Activated naive CD4-positive, alpha-beta T cell treated with anti-CD3 and anti-CD28 coated beads, Interleukin-2, amount 50 U/mL, for 24 hours (primary cell): ENCODE measurements around the gene SLC5A5.
A peak's percentile ranks its signal among the peaks of the same experiment; 100 is the strongest.

ENCODE experiments used
- H3K27ac Mint-ChIP-seq: one replicate; pipeline ENCODE4 v1.8.0; 2021; ENCODE audit warnings: mild to moderate bottlenecking, mixed read lengths
- H3K27me3 Mint-ChIP-seq: one replicate; pipeline ENCODE4 v1.8.0; 2021; ENCODE audit warnings: mixed read lengths
- H3K36me3 Mint-ChIP-seq: one replicate; pipeline ENCODE4 v1.8.0; 2021; ENCODE audit warnings: mixed read lengths
- H3K4me1 Mint-ChIP-seq: one replicate; pipeline ENCODE4 v1.8.0; 2021; ENCODE audit warnings: mixed read lengths
- H3K4me3 Mint-ChIP-seq: one replicate; pipeline ENCODE4 v1.8.0; 2021; ENCODE audit warnings: mild to moderate bottlenecking, mixed read lengths
- H3K9me3 Mint-ChIP-seq: one replicate; pipeline ENCODE4 v1.8.0; 2021; ENCODE audit warnings: mixed read lengths

The SLC5A5 gene

DNA sequence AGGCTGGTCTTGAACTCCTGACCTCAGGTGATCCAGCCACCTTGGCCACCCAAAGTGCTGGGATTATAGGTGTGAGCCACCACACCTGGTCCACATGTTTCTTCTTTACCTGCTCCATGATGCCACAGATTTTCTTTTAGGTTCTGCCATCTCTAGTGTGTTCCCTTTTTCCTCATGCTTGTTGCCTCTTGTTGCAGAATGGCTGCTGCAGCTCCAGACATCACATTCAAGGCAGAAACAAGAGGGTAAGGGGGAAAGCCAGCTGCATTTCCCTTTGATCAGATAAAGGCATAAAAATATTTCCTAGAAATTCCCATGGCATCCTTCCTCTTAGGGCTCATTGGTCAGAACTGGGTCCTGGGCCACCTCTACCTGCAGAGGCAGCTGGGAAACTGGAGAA, 48.8 kb downstream of the SLC5A5 start:
- H3K4me1 Mint-ChIP-seq: no peaks in the 10 kb centered on the region
- H3K36me3 Mint-ChIP-seq: no peaks in the 10 kb centered on the region
- H3K9me3 Mint-ChIP-seq: no peaks in the 10 kb centered on the region
- no peaks in the 10 kb centered on the region for H3K27me3 Mint-ChIP-seq
- no peak overlapping the region for H3K4me3 Mint-ChIP-seq
- no peak overlapping the region for H3K27ac Mint-ChIP-seq

DNA sequence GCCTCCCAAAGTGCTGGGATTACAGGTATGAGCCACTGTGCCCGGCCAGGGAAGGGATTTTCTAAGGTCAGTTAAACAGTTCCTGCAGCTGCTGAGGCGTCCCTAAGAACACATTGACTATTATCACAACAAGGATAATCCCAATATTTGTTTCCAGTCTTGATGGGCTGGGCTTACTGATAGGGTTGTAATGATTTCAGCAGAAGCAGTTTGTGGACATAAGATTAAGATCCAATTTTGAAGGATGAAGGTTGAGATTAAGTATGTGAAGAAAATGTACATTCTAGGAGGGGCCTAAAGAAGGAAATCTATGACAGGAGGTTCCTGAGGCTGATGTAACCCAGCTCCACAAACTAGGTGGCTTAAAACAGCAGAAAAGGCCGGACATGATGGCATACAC, 50.4 kb downstream of the SLC5A5 start:
- Mint-ChIP-seq H3K36me3 (no peaks in the 10 kb centered on the region), H3K4me1 (no peaks in the 10 kb centered on the region), H3K27me3 (no peaks in the 10 kb centered on the region), H3K27ac (no peak overlapping the region), H3K9me3 (no peaks in the 10 kb centered on the region), H3K4me3 (no peak overlapping the region)

DNA sequence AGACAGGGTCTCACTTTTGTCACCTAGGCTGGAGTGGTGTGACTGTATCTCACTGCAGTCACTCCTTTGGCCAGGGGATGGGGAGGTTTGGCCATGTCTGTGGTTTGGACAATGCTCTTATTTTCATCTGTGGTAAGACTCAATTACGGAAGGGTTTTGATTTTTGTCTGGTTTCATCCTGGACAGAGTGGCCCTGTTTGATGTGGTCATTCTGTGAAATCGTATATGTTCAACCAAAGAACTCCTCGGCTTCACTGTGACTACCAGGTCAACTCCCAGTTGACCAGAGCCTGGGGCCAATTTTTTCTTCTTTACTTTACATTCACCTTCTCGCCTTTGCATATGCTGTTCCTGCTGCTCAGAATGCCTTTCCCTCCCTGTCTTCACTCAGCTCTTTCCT, 54.3 kb downstream of the SLC5A5 start:
- no peaks in the 10 kb centered on the region for H3K36me3 Mint-ChIP-seq
- H3K4me1 Mint-ChIP-seq: no peaks in the 10 kb centered on the region
- H3K27ac Mint-ChIP-seq: peak overlapping the region; percentile 53
- H3K27me3 Mint-ChIP-seq: no peaks in the 10 kb centered on the region
- no peak overlapping the region for H3K4me3 Mint-ChIP-seq
- H3K9me3 Mint-ChIP-seq: no peaks in the 10 kb centered on the region

DNA sequence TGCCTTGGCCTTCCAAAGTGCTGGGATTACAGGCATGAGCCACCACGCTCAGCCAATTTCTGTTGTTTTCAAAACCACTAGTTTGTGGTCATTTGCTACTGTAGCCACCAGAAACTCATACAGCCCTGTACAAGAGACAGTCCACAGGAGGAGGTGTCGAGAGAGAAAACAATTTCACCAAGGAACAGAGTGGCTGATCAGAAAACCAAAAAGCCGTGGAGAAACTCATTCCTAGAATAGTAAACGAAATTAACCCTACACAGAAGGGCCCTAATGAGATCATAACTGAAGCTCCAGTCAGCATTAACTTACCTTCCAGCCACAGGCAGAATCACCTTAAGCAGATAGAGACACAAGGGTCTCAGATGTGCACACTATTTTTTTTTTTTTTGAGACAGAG, 57.3 kb downstream of the SLC5A5 start:
- H3K36me3 Mint-ChIP-seq: no peaks in the 10 kb centered on the region
- H3K4me1 Mint-ChIP-seq: peaks cover 18% of the 10 kb centered on the region
- no peak overlapping the region for H3K4me3 Mint-ChIP-seq
- H3K27me3 Mint-ChIP-seq: no peaks in the 10 kb centered on the region
- H3K27ac Mint-ChIP-seq: no peak overlapping the region
- no peaks in the 10 kb centered on the region for H3K9me3 Mint-ChIP-seq

DNA sequence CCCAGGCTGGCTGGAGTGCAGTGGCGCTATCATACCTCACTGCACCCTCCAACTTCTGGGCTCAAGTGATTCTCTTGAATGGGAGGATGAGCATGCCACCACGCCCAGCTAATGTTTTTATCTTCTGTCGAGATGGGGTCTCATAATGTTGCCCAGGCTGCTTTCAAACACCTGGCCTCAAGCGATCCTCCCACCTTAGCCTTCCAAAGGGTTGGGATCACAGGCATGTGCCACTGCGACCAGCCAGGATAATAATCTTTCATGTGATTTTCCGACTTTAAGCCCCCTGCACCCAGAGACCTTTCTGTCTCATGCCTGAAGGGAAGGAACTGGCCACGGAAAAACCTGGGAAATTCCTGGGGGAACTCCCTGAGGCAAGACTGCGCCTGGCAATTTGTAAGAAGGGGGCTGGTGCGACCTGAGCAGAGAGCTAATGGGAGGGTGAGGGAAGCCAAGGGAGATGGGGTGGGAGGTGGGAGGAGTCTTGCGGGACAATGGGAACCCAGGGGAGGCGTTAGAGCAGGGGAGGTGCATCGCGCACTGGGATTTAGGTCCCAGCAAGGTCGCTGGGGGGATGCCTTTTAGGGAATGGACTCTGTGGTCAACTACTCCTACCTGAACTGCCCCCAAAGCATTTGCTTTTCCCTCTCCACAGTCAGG, 59.9 kb downstream of the SLC5A5 start:
- no peaks in the 10 kb centered on the region for H3K36me3 Mint-ChIP-seq
- H3K4me1 Mint-ChIP-seq: peaks cover 18% of the 10 kb centered on the region
- H3K27me3 Mint-ChIP-seq: no peaks in the 10 kb centered on the region
- H3K27ac Mint-ChIP-seq: peak overlapping the region; percentile 52
- H3K4me3 Mint-ChIP-seq: peak overlapping the region; percentile 98
- H3K9me3 Mint-ChIP-seq: no peaks in the 10 kb centered on the region

DNA sequence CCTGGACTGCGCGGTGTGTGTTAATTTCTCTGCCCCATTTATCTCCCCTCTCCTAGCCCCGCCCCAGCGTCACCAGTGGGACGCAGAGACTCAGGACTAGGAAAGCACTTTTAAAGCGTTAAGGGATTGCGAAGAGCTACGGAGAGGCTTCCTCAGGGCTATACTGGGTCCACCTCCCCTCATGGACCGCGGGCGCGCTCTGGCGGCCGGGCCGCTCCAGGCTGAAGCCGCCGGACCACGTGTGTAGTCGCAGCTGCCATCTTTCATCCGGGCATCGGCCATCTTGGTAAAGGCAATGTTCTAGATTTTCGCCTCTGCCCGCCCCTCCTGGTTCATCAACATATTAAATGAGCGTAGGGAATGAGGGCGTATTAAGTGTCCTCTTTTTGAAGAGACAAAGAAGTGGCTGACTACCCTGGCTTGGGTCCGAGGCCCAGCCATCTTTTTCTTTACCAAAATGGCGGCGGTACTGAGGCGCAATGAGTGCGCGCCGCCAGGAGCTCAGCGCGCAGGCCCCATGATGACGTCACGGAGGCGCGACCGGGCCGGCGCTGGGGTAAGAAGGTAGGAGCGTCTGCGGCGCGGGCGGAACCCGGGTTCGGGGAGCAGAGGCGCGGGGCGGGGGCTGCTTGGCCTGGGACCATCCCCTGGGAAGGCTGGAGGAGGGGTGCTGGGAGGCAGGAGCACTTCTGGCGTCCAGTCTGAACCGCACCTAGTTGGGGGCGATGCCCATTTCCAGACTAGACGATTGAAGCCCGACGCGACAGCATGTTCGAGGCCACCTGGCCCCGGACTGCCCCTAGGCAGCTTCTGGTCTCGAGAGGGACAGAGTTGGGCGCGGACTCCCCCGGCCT, 61.0 kb downstream of the SLC5A5 start, which contains the start of gene CCDC124:
Gene CCDC124 (plus strand): TSS at position 531 of the 854 bp plus-strand sequence. CDS start 3,406 bp downstream, outside the sequence.
- Mint-ChIP-seq H3K9me3 (no peaks in the 10 kb centered on the region), H3K4me3 (peak within 1 kb of the TSS; percentile 98), H3K4me1 (peaks cover 18% of the 10 kb centered on the region), H3K36me3 (no peaks in the 10 kb centered on the region), H3K27me3 (no peaks in the 10 kb centered on the region), H3K27ac (peak within 1 kb of the TSS; percentile 98)

DNA sequence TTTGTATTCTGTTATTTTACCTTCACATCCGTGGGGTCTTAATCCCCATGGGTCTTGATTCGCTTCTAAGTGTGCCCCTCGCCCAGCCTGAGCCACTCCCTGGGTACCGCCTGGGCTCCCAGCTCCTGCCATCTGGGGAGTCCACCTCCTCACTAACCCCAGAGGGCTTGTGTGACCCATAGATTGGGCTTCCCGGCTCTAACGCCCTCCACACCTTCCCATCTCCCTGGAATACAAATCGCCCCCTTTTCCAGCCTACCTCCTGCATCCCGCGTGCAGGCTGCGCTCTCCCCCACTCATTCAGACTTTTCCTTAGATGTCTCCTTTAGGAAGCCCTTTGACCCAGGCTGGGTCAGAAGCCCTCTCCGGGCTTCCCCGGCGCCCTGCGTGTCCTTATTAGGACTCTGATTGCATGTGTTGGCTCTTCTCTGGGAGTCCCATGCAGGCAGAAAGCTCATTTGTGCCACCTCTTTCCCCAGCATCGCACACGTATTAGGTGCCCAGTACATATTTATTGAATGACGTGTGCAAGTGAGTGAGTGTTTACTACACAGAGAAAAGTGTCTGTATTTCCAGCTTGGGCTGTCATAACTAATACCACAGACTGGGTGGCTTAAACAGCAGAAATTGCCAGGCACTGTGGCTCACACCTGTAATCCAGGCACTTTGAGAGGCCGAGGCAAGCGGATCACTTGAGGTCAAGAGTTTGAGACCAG, 61.8 kb downstream of the SLC5A5 start:
- H3K27me3 Mint-ChIP-seq: no peaks in the 10 kb centered on the region
- no peaks in the 10 kb centered on the region for H3K9me3 Mint-ChIP-seq
- H3K36me3 Mint-ChIP-seq: no peaks in the 10 kb centered on the region
- peaks cover 18% of the 10 kb centered on the region for H3K4me1 Mint-ChIP-seq
- peak overlapping the region; percentile 98 for H3K27ac Mint-ChIP-seq
- H3K4me3 Mint-ChIP-seq: peak overlapping the region; percentile 98

DNA sequence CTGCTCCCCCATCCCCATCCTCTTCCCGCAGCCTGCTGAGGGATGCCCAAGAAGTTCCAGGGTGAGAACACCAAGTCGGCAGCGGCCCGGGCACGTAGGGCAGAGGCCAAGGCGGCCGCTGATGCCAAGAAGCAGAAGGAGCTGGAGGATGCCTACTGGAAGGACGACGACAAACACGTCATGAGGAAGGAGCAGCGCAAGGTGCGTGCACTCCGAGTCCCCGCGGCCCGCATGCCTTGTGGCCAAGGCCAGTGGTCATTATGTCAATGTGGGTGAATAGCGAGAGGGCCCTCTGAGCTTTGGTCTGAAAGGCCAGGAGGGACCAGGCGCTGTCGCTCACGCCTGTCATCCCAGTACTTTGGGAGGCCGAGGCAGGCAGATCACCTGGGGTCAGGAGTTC, 64.6 kb downstream of the SLC5A5 start:
- H3K27me3 Mint-ChIP-seq: no peaks in the 10 kb centered on the region
- H3K4me3 Mint-ChIP-seq: no peak overlapping the region
- no peak overlapping the region for H3K27ac Mint-ChIP-seq
- no peaks in the 10 kb centered on the region for H3K9me3 Mint-ChIP-seq
- H3K36me3 Mint-ChIP-seq: no peaks in the 10 kb centered on the region
- H3K4me1 Mint-ChIP-seq: peaks cover 17% of the 10 kb centered on the region

DNA sequence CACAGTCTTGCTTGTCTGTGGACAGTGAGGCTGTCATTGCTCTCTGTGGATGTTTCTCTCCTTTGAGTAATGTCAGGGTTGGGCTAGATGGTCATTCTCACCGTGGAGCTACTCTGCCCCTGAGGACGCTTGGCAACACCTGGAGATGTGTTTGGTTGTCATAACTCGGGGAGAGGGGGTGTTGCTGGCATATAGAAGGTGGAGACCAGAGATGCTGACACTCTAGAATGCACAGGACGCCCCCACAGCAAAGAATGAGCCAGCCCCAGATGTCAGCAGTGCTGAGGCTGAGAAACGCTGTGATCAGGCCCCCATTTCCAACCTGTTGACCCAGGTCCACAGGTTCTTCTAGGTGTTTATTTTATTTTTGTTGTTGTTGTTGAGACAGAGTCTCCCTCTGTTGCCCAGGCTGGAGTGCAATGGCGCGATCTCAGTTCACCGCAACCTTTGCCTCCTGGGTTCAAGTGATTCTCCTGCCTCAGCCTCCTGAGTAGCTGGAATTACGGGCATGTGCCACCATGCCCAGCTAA, 65.7 kb downstream of the SLC5A5 start:
- Mint-ChIP-seq H3K27ac (no peak overlapping the region), H3K4me1 (peaks cover 8% of the 10 kb centered on the region), H3K9me3 (no peaks in the 10 kb centered on the region), H3K27me3 (no peaks in the 10 kb centered on the region), H3K4me3 (no peak overlapping the region), H3K36me3 (no peaks in the 10 kb centered on the region)

DNA sequence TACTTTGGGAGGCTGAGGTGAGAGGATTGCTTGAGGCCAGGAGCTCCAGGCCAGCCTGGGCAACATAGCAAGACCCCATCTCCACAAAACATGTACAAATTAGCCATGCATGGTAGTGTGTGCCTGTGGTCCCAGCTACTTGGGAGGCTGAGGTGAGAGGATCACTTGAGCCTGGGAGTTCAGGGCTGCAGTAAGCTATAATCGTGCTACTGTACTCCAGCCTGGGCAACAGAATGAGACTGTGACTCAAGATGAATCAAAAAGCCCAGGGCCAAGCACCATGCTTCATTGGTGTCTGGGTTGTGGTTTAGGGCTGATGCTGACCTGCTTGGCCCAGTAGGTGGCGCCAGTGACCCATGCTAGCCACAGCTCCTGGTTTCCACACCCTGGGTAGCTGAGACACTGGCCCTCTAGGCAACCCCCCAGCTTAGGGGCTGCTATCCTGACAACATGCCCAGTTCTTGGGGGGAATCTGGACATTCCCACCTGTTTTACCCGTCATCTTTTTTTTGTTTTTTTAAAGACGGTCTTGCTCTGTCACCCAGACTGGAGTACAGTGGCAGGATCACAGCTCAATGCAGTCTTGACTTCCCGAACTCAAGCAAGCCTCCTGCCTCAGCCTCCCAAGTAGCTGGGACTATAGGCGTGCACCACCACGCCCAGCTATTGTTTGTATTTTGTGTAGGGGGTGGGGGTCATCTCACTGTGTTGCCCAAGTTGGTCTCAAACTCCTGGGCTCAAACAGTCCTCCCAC, 66.5 kb downstream of the SLC5A5 start:
- no peak overlapping the region for H3K4me3 Mint-ChIP-seq
- H3K4me1 Mint-ChIP-seq: peaks cover 7% of the 10 kb centered on the region
- H3K27ac Mint-ChIP-seq: no peak overlapping the region
- no peaks in the 10 kb centered on the region for H3K27me3 Mint-ChIP-seq
- H3K9me3 Mint-ChIP-seq: no peaks in the 10 kb centered on the region
- no peaks in the 10 kb centered on the region for H3K36me3 Mint-ChIP-seq

DNA sequence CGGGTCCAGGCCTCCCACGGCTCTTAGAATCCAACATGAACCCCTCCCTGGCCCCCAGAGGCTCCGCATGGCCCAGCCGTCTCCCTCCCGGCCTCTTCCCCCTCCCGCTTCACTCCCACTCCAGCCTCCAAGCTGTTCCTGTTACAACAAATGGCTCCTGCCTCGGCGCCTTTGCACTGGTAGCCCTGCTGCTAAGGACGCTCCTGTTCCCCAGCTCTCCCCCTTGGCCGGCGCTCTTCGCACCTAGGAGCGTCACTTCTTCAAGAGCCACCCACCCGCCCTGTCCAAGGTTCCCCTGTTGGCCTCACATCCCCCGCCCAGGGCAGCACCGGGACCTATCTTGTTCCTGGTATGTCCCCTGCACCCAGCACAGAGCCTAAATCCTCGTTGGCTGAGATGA, 70.4 kb downstream of the SLC5A5 start:
- H3K27ac Mint-ChIP-seq: no peak overlapping the region
- H3K36me3 Mint-ChIP-seq: no peaks in the 10 kb centered on the region
- H3K4me1 Mint-ChIP-seq: peaks cover 15% of the 10 kb centered on the region
- H3K9me3 Mint-ChIP-seq: no peaks in the 10 kb centered on the region
- H3K4me3 Mint-ChIP-seq: no peak overlapping the region
- no peaks in the 10 kb centered on the region for H3K27me3 Mint-ChIP-seq

DNA sequence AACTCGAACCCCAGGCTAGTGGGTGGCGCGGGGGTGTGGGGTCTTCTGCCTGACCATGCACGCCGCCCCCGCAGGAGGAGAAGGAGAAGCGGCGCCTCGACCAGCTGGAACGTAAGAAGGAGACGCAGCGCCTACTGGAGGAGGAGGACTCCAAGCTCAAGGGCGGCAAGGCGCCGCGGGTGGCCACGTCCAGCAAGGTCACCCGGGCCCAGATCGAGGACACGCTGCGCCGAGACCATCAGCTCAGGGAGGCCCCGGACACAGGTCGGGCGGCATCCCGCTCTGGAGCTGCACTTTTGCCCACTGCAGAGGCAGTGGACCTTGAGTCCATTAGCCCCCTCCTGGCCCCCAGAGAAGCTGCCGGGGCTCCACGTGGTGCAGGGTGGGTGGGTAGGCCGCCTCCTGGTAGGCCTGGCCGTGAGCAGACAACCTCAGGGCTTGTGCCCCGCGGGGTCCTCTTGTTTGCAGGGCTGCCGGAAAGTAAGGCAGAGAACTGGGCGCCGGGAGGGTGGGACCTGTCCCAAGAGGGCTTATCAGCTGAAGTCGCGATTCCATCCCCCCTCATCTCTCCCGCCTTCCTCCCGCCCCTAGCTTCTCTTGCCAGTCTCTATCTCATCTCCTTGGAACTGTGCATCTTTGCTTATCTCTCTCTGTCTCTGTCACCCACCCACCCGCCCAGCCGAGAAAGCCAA, 71.0 kb downstream of the SLC5A5 start:
- Mint-ChIP-seq H3K27me3 (no peaks in the 10 kb centered on the region), H3K4me3 (no peak overlapping the region), H3K4me1 (peaks cover 19% of the 10 kb centered on the region), H3K27ac (no peak overlapping the region), H3K9me3 (no peaks in the 10 kb centered on the region), H3K36me3 (no peaks in the 10 kb centered on the region)

DNA sequence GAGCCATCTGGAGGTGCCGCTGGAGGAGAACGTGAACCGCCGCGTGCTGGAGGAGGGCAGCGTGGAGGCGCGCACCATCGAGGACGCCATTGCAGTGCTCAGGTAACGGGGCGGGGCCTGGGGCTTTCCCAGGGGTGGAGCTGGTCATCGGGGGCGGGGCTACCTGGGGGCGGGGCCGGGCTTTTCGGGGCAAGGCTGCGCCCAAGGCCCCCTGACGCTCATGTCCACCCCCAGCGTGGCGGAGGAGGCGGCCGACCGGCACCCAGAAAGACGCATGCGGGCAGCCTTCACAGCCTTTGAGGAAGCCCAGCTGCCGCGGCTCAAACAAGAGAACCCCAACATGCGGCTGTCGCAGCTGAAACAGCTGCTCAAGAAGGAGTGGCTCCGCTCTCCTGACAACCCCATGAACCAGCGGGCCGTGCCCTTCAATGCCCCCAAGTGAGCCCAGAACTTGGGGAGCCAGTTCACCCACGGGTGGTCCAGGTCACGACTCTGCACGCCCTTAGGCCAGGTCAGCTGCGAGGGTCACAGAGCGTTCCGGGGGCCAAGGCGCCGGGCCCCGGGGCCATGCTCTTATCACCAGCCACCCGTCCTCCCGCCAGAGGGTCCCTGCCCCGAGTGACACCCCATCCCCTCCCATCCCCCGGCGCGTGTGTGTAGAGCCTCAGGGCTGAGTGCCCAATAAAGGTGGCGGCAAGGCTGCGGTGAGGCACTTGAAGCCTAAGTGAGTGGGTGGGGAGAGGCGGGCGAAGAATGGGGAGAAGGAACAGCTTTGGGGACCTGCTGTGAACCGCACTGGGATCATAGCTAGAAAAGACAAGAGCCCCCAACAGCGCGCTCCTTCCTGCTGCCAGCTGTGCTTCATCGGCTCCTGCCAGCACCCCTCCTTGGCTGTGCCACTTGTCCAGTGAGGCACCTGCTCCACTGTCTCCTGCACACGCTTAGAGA, 71.8 kb downstream of the SLC5A5 start:
- H3K4me1 Mint-ChIP-seq: peaks cover 20% of the 10 kb centered on the region
- H3K36me3 Mint-ChIP-seq: no peaks in the 10 kb centered on the region
- no peaks in the 10 kb centered on the region for H3K27me3 Mint-ChIP-seq
- no peak overlapping the region for H3K27ac Mint-ChIP-seq
- no peak overlapping the region for H3K4me3 Mint-ChIP-seq
- H3K9me3 Mint-ChIP-seq: no peaks in the 10 kb centered on the region

DNA sequence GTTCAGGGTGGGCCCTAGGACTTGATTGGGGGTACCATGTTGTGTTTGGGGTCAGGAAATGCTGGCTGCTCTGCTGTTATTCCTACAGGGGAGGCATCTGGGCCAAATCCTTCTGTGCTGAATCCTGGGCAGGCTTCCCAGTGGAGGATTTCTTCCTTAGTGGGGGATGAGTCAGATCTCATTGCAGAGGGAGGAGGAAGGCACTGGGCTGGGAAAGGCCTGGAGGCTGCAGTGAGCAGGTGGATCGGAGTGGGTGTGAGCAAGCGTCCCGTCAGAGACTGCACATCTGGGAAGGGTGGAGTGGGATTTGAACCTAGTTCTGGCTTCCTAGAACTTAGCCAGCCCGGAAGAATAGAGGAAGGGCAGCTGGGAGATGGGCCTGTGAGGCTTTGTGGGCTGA, 72.6 kb downstream of the SLC5A5 start:
- Mint-ChIP-seq H3K4me1 (peaks cover 28% of the 10 kb centered on the region), H3K36me3 (no peaks in the 10 kb centered on the region), H3K27me3 (peaks cover 2% of the 10 kb centered on the region), H3K27ac (no peak overlapping the region), H3K9me3 (no peaks in the 10 kb centered on the region), H3K4me3 (no peak overlapping the region)
